Stimulated activated CD4-positive, alpha-beta T cell treated with anti-CD3 and anti-CD28 coated beads, Interleukin-4, amount 100 ng/mL, for 1 hour (primary cell): ENCODE measurements around the gene LPAR1.
"Not testable (repeated sequence)": the region's sequence is repeated elsewhere in the genome, so short reads cannot be mapped to it uniquely, and the experiment has no call there.

ENCODE experiments used
- DNase-seq: peaks from one replicate; pipeline ENCODE4 v3.0.0-alpha.2; 2020

Gene LPAR1

GRCh38 chr9:110861370-110862110, 176.7 kb downstream of the LPAR1 start:
- DNase-seq = not testable (repeated sequence)

GRCh38 chr9:110856772-110857171, 181.5 kb downstream of the LPAR1 start:
- DNase-seq = no peak

GRCh38 chr9:110850401-110851135, 187.7 kb downstream of the LPAR1 start:
- no peak for DNase-seq

- no peak for DNase-seq
Measured at GRCh38 chr9:110847671-110848070, 190.6 kb downstream of the LPAR1 start.

GRCh38 chr9:110846215-110846614, 192.1 kb downstream of the LPAR1 start:
- DNase-seq = no peak

GRCh38 chr9:110844121-110844520, 194.1 kb downstream of the LPAR1 start:
- DNase-seq = no peak

GRCh38 chr9:110842986-110843385, 195.3 kb downstream of the LPAR1 start:
- DNase-seq = no peak

- no peak for DNase-seq
Measured at GRCh38 chr9:110842169-110842568, 196.1 kb downstream of the LPAR1 start.

GRCh38 chr9:110837401-110838005, 200.8 kb downstream of the LPAR1 start:
- no peak for DNase-seq

GRCh38 chr9:110835859-110836271, 202.4 kb downstream of the LPAR1 start:
- DNase-seq = no peak

- no peak for DNase-seq
Measured at GRCh38 chr9:110835404-110835803, 202.9 kb downstream of the LPAR1 start.

GRCh38 chr9:110832926-110833325, 205.3 kb downstream of the LPAR1 start:
- DNase-seq = no peak

GRCh38 chr9:110830495-110830894, 207.8 kb downstream of the LPAR1 start:
- DNase-seq = no peak

- DNase-seq = no peak
Measured at GRCh38 chr9:110828264-110828663, 210.0 kb downstream of the LPAR1 start.

GRCh38 chr9:110826400-110826799, 211.9 kb downstream of the LPAR1 start:
- not testable (repeated sequence) for DNase-seq

GRCh38 chr9:110825950-110826349, 212.3 kb downstream of the LPAR1 start:
- DNase-seq = no peak

- DNase-seq = not testable (repeated sequence)
Measured at GRCh38 chr9:110825129-110825528, 213.1 kb downstream of the LPAR1 start.
